GM20000 (cell line): Measurements from ENCODE around the gene ARHGDIG.

Experiments
- DNase-seq: peaks from one replicate; pipeline ENCODE4 v3.0.0; 2012; ENCODE audit warnings: low spot score
- CTCF ChIP-seq: IDR thresholded peaks from 2 replicates; pipeline ENCODE4 v1.5.1; 2012; ENCODE audit warnings: mild to moderate bottlenecking, control low read depth; ENCODE audit errors: extremely low read depth, missing control alignments

Gene ARHGDIG

DNA sequence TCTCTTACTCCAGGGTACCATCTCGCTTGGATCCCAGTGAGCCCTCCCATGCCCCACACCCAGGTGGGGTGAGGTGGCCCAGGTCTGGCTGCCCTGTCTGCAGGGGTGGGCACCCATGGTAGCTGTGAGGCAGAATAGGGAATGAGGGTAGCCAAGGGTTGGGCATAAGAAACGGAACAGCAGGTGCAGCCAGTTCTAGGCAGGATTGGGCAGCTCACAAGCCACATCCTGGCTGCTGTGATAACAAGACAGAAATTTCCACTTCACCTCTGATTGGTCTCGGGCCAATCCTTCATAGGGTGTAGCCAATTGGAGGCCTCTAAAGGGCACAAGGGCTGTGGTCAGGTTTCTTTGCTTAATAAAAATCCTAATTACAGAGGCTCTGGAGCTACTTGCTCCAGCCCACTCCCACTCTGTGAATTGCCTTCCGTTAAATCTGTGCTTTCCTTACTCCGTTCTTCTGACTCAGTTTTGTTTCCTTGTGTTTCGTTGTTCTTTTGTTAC, 1.5 kb upstream of the ARHGDIG start:
- TF ChIP-seq CTCF = no peak
- DNase-seq = no peak

DNA sequence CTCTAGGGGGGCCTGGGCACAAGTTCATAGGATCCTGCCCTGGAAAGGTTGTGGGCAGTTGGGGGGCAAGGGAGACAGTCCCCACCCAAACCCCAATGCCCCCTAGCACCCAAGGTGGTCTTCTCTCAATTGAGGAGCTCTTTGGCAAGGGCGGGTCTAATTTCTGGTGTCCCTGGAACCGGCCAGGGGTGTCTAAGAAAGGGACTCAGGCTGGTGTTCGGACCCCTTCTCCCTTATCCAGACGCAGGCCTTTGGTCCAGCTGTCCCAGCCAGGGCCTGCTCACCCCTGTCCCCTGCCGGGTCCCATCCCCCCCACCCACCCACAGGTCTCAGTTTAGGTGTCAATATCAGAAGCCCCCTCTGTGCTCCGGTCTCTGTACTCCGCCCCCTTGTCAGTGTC, 860 bp upstream of the ARHGDIG start:
- TF ChIP-seq CTCF = no peak
- DNase-seq = no peak

DNA sequence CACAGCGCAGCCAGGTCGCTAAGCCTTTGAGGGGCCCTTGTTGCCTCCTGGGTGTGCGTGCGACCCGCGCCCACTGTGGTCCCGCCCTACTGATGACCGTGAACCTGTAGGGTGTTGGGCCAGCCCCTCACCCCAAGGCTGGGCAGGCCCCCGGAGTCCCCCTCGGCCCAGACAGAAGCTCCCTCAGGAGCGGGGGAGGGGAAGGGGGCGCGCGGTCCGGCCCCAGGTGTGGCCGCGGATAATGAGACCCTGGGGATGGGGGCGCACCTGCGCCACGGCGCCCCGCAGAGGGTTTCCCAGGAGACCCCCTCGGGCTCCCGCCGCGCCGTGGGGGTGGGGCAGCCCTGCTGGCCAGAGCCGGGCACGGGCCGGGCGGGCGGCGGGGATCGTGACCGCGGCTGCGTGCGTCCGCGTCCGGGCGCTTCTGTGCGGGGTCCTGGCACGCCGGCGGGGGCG, 358 bp upstream of the ARHGDIG start:
- no peak for TF ChIP-seq CTCF
- no peak for DNase-seq

GRCh38 chr16:280991-281659, 734 bp downstream of the ARHGDIG start:
- no peak for TF ChIP-seq CTCF
- DNase-seq = no peak

- no peak for TF ChIP-seq CTCF
- no peak for DNase-seq
Measured at GRCh38 chr16:281660-282255, 1.4 kb downstream of the ARHGDIG start.

DNA sequence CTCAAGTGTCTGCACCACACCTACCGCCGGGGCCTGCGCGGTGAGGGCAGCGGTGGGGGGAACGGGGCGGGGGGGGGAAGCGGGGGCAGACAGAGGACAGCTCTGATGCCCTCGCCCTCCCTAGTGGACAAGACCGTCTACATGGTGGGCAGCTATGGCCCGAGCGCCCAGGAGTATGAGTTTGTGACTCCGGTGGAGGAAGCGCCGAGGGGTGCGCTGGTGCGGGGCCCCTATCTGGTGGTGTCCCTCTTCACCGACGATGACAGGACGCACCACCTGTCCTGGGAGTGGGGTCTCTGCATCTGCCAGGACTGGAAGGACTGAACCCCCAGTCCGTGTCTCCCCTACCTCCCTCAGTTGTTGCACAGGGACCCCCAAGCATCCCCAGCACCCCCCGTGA, 2.1 kb downstream of the ARHGDIG start:
- no peak for TF ChIP-seq CTCF
- no peak for DNase-seq

DNA sequence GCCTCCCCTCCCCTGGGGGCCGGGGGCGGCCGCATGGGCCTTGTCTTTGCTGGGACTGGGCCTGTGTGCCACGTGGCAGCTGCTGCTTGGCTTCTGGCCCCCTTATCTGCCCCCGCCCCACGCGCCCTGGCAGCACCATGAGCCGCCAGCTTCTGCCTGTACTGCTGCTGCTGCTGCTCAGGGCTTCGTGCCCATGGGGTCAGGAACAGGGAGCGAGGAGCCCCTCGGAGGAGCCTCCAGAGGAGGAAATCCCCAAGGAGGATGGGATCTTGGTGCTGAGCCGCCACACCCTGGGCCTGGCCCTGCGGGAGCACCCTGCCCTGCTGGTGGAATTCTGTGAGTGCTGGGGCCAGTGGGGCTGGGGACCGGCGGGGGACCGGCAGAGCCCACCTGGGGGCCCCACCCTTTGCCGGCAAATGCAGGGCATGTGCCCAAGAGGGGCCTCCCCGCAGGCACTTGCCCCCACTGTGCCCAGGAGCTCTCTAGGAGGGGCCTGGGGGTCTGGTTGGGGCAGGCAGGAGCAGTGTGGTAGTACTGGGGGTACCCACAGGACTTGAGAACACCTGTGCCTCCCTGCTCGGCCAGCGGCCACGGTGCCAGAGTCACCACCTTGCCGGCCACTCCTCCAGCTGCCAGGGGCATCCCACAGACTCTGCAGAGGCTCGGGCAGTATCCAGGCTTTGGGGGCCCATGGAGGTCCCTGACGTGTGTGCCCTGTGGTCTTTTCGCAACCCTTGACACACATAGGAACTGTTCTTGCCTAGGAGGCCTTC, 2.8 kb downstream of the ARHGDIG start, which contains the start of gene PDIA2:
PDIA2 (plus strand) TSS at position 132 of the 773 bp plus-strand sequence; CDS start at position 138, 6 bp downstream.
- DNase-seq = no peak
- TF ChIP-seq CTCF = no peak
